ENCODE measurements around the gene PSRC1.
A peak's percentile ranks its signal among the peaks of the same experiment; 100 is the strongest.

Gene PSRC1

DNA sequence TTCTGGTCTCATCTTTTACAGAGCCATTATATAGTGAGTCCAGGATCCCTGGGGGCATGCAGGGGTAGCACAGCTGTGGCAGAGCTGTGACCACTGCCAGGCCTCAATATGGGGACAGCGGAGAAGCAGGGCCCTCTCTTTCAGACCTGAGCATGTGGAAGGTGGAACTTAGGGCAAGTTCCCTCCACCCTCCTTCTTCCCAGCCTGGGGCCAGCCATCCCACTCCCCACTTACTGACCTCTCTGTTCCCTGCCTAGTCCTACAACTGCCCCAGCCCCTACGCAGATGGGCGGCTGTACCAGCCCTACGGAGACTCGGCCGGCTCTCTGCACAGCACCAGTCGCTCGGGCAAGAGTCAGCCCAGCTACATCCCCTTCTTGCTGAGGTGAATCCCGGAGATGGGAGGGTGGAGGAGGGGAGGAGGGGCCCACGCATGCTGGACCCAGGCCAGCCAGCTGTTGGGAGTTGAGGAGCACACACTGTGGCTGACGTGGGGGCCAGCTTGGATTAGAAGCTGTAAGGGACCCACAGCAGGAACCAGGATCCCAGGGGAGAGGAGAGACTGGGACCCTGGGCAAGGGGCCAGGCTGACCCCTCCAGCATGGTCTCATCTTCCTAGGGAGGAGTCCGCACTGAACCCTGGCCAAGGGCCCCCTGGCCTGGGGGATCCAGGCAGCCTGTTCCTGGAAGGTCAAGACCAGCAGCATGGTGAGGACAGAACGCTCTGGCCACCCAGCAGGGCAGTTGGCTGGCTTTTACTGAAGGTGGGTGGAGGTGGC, 10.7 kb downstream of the PSRC1 start:
- DNase-seq (ENCODE audit: low spot score) (no peak), FAIRE-seq (no peak)

DNA sequence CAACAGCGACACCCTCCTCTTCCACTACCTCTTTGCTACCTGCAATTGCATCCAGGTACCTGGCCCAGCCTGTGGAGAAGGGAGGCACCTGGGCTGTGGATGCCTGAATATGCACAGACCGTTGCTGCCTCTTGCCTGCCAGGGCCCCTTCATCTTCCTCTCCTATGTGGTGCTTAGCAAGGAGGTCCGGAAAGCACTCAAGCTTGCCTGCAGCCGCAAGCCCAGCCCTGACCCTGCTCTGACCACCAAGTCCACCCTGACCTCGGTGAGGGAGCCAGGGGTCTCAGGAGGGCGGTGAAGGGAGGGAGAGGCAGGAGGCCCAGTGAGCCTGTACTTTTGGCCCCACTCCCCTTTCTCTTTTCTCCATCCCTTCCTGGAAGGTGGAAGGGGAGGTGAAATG, 11.5 kb downstream of the PSRC1 start:
- FAIRE-seq, result no peak
- no peak for DNase-seq (ENCODE audit: low spot score)

GRCh38 chr1:109270623-109271317, 12.2 kb downstream of the PSRC1 start:
- FAIRE-seq, result no peak
- no peak for DNase-seq (ENCODE audit: low spot score)

DNA sequence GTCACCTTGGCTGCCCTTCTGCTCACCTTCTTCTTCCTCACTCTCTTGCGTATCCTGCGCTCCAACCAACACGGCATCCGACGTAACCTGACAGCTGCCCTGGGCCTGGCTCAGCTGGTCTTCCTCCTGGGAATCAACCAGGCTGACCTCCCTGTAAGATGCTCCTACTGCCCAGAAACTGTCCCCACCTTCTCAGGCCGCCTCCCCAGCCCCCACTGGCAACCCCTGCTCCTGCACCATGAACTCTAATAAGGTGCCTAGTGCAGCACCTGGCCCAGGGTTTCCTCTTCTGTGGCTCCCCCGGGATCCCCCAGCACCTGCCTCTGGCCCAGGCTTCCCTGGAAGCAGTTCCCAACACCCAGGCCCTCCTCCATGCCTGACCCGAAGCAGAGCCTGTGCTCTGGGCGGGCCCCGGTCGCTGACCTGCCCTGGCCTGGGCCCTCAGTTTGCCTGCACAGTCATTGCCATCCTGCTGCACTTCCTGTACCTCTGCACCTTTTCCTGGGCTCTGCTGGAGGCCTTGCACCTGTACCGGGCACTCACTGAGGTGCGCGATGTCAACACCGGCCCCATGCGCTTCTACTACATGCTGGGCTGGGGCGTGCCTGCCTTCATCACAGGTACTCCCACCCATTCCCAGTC, 12.8 kb downstream of the PSRC1 start:
- DNase-seq (ENCODE audit: low spot score), result no peak
- FAIRE-seq, result no peak

- DNase-seq (ENCODE audit: low spot score), result no peak
- FAIRE-seq, result no peak
Measured at GRCh38 chr1:109269212-109269980, 13.5 kb downstream of the PSRC1 start.

GRCh38 chr1:109268431-109269211, 14.3 kb downstream of the PSRC1 start:
- no peak for DNase-seq (ENCODE audit: low spot score)
- FAIRE-seq, result no peak

- FAIRE-seq (no peak), DNase-seq (ENCODE audit: low spot score) (no peak)
Measured at GRCh38 chr1:109267743-109268300, 15.1 kb downstream of the PSRC1 start.

- no peak for FAIRE-seq
- DNase-seq (ENCODE audit: low spot score), result peak; percentile 27
Measured at GRCh38 chr1:109266965-109267364, 16.0 kb downstream of the PSRC1 start.

DNA sequence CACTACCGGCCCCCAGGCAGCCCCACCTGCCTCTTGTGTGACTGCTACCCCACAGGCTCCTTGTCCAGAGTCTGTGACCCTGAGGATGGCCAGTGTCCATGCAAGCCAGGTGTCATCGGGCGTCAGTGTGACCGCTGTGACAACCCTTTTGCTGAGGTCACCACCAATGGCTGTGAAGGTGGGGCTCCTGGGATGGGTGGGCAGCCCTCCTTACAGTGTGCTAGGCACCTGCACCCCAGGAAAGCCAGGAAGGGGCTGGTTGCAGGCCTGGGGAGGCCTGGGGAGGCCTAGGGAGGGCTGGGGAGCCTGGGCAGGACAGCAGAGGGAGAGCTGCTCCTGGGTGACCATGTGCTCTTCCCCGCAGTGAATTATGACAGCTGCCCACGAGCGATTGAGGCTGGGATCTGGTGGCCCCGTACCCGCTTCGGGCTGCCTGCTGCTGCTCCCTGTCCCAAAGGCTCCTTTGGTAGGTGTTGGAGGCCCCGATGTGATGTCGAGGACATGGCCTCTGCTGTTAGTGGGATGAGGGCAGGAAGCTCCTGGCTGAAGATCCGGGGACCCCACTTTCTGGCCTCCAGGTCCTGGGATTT, 17.1 kb downstream of the PSRC1 start:
- no peak for FAIRE-seq
- DNase-seq (ENCODE audit: low spot score), result no peak

GRCh38 chr1:109265016-109265415, 17.9 kb downstream of the PSRC1 start:
- no peak for FAIRE-seq

DNA sequence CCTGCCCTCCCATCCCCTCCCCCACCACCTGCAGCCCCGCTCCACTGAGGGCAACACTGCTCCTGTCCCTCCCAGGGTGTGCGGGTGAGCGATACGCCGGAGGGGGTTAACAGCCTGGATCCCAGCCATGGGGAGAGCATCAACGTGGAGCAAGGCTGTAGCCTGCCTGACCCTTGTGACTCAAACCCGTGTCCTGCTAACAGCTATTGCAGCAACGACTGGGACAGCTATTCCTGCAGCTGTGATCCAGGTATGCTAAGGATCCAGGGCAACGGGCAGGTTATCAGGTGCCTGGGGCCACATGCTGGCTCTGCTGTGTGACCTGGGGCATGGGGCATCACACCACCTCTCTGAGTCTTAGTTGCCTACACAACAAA, 18.6 kb downstream of the PSRC1 start:
- DNase-seq (ENCODE audit: low spot score) (no peak), FAIRE-seq (no peak)

More at GRCh38 chr1:109265016-109265415, 17.9 kb downstream of the PSRC1 start:
- DNase-seq (ENCODE audit: low spot score), result no peak

GRCh38 chr1:109263597-109264378, 19.2 kb downstream of the PSRC1 start:
- peak; percentile 95 for DNase-seq (ENCODE audit: low spot score)
- FAIRE-seq, result peak; percentile 91

DNA sequence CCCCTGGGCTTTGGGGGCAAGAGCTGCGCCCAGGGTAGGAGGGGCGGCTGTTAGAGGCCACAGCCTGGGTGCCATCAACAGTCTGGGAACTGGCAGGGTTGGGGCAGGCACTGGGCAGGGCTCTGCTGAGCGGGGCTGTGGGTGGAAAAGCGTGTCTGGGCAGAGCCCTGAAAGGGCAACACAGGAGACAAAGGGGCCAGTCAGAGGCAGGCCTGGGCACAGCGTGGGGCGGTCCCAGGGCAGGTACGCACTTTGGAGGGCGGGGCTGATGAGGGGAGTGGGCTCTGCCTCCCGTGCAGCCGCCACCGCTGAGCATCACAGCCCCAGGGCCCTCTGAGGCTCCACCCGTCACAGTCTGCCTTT, 19.7 kb downstream of the PSRC1 start:
- no peak for DNase-seq (ENCODE audit: low spot score)
- FAIRE-seq, result no peak

DNA sequence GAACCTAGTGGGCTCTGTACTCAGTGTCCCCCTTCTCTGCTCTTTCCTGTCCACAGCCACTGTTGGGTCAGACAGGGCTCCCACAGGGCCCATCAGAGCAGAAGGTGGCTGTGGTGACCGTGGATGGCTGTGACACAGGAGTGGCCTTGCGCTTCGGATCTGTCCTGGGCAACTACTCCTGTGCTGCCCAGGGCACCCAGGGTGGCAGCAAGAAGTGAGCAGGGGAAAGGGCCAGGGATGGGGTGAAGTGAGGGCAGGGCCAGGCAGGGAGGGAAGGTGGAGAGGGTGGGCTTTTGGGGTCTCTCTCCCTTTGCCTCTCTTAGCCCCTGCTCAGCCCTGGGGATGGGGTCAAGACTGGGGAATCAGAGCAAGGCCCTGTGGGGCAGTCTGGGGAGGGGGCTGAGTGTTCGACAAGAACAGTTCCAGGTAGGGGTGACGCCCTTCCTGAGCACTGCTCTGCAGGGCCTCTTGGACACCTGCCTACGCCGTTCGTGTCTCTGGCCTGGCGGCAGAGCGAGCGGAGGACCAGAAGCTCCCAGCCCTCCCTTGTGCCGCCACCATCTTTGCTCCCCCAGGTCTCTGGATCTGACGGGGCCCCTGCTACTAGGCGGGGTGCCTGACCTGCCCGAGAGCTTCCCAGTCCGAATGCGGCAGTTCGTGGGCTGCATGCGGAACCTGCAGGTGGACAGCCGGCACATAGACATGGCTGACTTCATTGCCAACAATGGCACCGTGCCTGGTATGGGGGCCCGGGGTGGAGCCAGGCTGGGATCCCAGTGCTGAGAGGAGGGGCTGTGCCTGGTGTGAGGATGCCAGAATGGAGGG, 20.5 kb downstream of the PSRC1 start:
- no peak for FAIRE-seq

GRCh38 chr1:109261578-109261977, 21.4 kb downstream of the PSRC1 start:
- FAIRE-seq, result no peak

More for the DNA sequence above, 20.5 kb downstream of the PSRC1 start:
- no peak for DNase-seq (ENCODE audit: low spot score)

GRCh38 chr1:109261006-109261405, 21.9 kb downstream of the PSRC1 start:
- no peak for FAIRE-seq

More at GRCh38 chr1:109261578-109261977, 21.4 kb downstream of the PSRC1 start:
- DNase-seq (ENCODE audit: low spot score), result no peak

DNA sequence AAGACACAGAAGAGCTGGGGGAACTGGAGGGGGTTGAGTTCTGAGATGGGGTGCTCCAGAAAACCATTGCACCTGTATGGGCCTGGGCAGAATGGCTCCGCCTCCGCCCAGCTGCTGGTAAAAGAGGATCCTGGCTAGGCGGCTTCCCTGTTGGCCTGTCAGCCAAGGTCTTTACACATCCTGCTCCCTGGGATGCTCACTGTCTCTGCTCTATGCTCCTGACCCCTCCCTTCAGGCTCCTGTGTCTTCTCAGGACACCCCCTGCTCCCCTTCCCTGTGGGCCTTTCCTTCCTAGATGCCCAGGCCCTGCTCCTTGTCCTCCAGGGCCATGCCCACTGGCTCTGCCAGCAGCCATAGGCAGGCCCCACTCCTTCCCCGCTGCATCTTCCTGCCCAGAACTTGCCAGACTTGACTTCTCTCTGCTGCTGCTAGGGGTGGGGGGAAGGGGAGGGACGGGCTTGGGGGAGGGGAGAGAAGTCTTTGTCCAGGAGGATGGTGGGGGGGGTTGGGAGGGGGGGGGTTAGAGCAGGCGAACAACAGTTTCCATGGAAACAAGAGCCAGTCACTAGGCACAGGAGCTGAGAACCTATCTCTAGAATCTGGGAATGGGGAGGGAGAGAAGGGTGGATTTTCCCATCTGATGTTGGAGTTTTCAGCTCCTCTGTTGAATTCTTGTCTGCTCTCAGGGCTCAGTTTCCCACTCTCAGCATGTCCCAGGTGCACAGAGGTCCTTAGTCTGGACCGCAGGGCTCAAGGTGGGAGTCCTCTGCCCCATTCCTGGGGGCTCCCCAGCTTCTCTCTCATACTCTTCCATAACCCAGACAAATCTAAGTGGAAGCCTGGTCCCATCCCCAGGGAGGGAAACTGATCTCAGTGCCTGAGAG, 23.0 kb downstream of the PSRC1 start:
- DNase-seq (ENCODE audit: low spot score) (no peak), FAIRE-seq (no peak)

More at GRCh38 chr1:109261006-109261405, 21.9 kb downstream of the PSRC1 start:
- no peak for DNase-seq (ENCODE audit: low spot score)
